WTC11 (cell line): ENCODE measurements around the gene SMYD1. TPM values are rescaled to one million over a fixed set of nuclear protein-coding genes. Genes with fewer than 3 reads are reported as not detected.

Experiments used
- ATAC-seq: fragments of 200-7000 bp; cut with Tn5 transposase; 2 replicates; pipeline ENCODE4 v1.10.0; 2021; ENCODE audit warnings: mild to moderate bottlenecking, moderate library complexity
- CTCF ChIA-PET: fragments of 300-600 bp; sonication (Branson Sonifier 250); formaldehyde crosslinking; loops from one replicate; lab custom pipeline; 2021; ENCODE audit warnings: antibody characterized with exemption; lab: Charles Lee
- POLR2A ChIA-PET: fragments of 350-600 bp; sonication (Branson Sonifier 250); formaldehyde crosslinking; loops from one replicate; lab custom pipeline; 2021; ENCODE audit warnings: antibody characterized with exemption; lab: Charles Lee
- DNase-seq: peaks from one replicate; pipeline ENCODE4 v3.0.0; 2021; ENCODE audit warnings: low spot score
- H3K27ac Mint-ChIP-seq: 2 replicates; pipeline ENCODE4 v1.8.0; 2021; ENCODE audit warnings: mixed read lengths
- H3K27me3 Mint-ChIP-seq: 2 replicates; pipeline ENCODE4 v1.8.0; 2021; ENCODE audit warnings: low read depth, mild to moderate bottlenecking, moderate library complexity, mixed read lengths
- H3K36me3 Mint-ChIP-seq: 2 replicates; pipeline ENCODE4 v1.8.0; 2021; ENCODE audit warnings: mixed read lengths
- H3K4me1 Mint-ChIP-seq: 2 replicates; pipeline ENCODE4 v1.8.0; 2022; ENCODE audit warnings: mixed read lengths
- H3K4me3 Mint-ChIP-seq: 2 replicates; pipeline ENCODE4 v1.8.0; 2021; ENCODE audit warnings: mild to moderate bottlenecking, moderate library complexity, mixed read lengths
- H3K9me3 Mint-ChIP-seq: 2 replicates; pipeline ENCODE4 v1.8.0; 2021; ENCODE audit warnings: mixed read lengths
- ELF4 ChIP-seq: sonication (generic); formaldehyde crosslinking; IDR thresholded peaks from 2 replicates; pipeline ENCODE4 v1.8.1; 2022; ENCODE audit warnings: low read depth, mild to moderate bottlenecking, moderate library complexity, missing genetic modification reagents
- ESRRA ChIP-seq: sonication (generic); formaldehyde crosslinking; IDR thresholded peaks from 2 replicates; pipeline ENCODE4 v1.8.1; 2022; ENCODE audit warnings: mild to moderate bottlenecking, missing genetic modification reagents, borderline replicate concordance
- FOXK1 ChIP-seq: sonication (generic); formaldehyde crosslinking; IDR thresholded peaks from 2 replicates; pipeline ENCODE4 v1.8.0; 2022; ENCODE audit warnings: mild to moderate bottlenecking, moderate library complexity, missing genetic modification reagents
- GABPB1 ChIP-seq: sonication (generic); formaldehyde crosslinking; IDR thresholded peaks from 2 replicates; pipeline ENCODE4 v1.8.1; 2023; ENCODE audit warnings: mild to moderate bottlenecking, missing genetic modification reagents
- GRHL2 ChIP-seq: fragments of 250-450 bp; sonication (Bioruptor Pico); IDR thresholded peaks from 2 replicates; pipeline ENCODE4 v1.8.0; 2022; ENCODE audit warnings: mild to moderate bottlenecking, moderate library complexity; ENCODE audit not compliant: insufficient replicate concordance, severe bottlenecking
- HMGA2 ChIP-seq: fragments of 250-450 bp; sonication (Bioruptor Pico); IDR thresholded peaks from 2 replicates; pipeline ENCODE4 v1.4.0; 2021; ENCODE audit warnings: mild to moderate bottlenecking, moderate library complexity
- NR1H2 ChIP-seq: sonication (generic); formaldehyde crosslinking; IDR thresholded peaks from 2 replicates; pipeline ENCODE4 v1.9.0; 2021; ENCODE audit warnings: mild to moderate bottlenecking, moderate library complexity, missing genetic modification reagents
- NR3C1 ChIP-seq: sonication (generic); formaldehyde crosslinking; conservative IDR thresholded peaks from 2 replicates; pipeline ENCODE4 v1.8.1; 2023; ENCODE audit warnings: low read depth, mild to moderate bottlenecking, missing genetic modification reagents
- total RNA-seq: library from RNA; stranded (reverse); gene quantifications from 3 replicates; pipeline ENCODE4 v1.2.3, GENCODE V29; 2021
- TF ChIP-seq, protein P1 (sequence below): fragments of 200-600 bp; IDR thresholded peaks from 2 replicates; pipeline ENCODE4 v1.8.0; 2022; ENCODE audit warnings: antibody characterized with exemption
- TF ChIP-seq, protein P2 (sequence below): sonication (generic); formaldehyde crosslinking; IDR thresholded peaks from 2 replicates; pipeline ENCODE4 v1.8.0; 2022; ENCODE audit warnings: mild to moderate bottlenecking, missing genetic modification reagents
- TF ChIP-seq, protein P3 (sequence below): sonication (generic); formaldehyde crosslinking; IDR thresholded peaks from 2 replicates; pipeline ENCODE4 v1.8.0; 2023; ENCODE audit warnings: mild to moderate bottlenecking, missing genetic modification reagents
- TF ChIP-seq, protein P4 (sequence below): sonication (generic); formaldehyde crosslinking; IDR thresholded peaks from 2 replicates; pipeline ENCODE4 v1.8.0; 2022; ENCODE audit warnings: mild to moderate bottlenecking, missing genetic modification reagents

The SMYD1 gene
- total RNA-seq, 1 experiment from 2014 or later, result not detected

DNA sequence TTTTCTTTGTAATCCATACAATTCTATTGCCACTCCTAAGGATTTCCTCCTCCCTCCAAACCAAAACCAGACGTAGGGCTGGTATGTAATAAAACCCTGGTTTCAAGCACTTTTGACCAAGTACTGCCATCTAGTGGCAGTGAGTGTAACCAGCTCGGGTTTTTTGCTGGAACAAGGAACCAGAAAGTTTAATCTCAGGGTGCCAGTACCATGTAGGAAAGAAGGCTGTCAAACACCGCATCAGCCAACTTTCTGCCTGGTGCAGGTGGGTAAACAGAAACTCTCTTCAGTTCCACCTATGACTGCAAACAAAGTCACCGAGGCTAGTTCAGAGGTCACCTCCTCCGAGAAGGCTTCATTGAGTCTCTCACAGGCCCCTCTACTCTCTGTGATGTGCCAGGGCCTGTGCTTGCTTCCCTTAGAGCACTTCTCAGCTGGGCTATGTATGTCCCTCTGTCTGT is 92.4 kb downstream of the SMYD1 start:
- Mint-ChIP-seq H3K36me3 (no peaks in the 10 kb centered on the region), H3K27ac (no peak overlapping the region), H3K4me3 (no peak overlapping the region), H3K9me3 (no peaks in the 10 kb centered on the region), H3K4me1 (peaks cover 11% of the 10 kb centered on the region), H3K27me3 (no peaks in the 10 kb centered on the region; the same call in 1 of the 2 replicates)
- DNase-seq, result peak; percentile 65
- TF ChIP-seq, protein P1, sequence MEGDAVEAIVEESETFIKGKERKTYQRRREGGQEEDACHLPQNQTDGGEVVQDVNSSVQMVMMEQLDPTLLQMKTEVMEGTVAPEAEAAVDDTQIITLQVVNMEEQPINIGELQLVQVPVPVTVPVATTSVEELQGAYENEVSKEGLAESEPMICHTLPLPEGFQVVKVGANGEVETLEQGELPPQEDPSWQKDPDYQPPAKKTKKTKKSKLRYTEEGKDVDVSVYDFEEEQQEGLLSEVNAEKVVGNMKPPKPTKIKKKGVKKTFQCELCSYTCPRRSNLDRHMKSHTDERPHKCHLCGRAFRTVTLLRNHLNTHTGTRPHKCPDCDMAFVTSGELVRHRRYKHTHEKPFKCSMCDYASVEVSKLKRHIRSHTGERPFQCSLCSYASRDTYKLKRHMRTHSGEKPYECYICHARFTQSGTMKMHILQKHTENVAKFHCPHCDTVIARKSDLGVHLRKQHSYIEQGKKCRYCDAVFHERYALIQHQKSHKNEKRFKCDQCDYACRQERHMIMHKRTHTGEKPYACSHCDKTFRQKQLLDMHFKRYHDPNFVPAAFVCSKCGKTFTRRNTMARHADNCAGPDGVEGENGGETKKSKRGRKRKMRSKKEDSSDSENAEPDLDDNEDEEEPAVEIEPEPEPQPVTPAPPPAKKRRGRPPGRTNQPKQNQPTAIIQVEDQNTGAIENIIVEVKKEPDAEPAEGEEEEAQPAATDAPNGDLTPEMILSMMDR, result peak; percentile 58
- TF ChIP-seq NR3C1 (CRISPR knock-in tag) (no peak), FOXK1 (CRISPR knock-in tag) (no peak), GRHL2 (CRISPR knock-in tag) (no peak), ESRRA (CRISPR knock-in tag) (no peak), NR1H2 (CRISPR knock-in tag) (no peak), GABPB1 (CRISPR knock-in tag) (peak; percentile 20; the same call in 1 of the 2 replicates)
- TF ChIP-seq, protein P2, sequence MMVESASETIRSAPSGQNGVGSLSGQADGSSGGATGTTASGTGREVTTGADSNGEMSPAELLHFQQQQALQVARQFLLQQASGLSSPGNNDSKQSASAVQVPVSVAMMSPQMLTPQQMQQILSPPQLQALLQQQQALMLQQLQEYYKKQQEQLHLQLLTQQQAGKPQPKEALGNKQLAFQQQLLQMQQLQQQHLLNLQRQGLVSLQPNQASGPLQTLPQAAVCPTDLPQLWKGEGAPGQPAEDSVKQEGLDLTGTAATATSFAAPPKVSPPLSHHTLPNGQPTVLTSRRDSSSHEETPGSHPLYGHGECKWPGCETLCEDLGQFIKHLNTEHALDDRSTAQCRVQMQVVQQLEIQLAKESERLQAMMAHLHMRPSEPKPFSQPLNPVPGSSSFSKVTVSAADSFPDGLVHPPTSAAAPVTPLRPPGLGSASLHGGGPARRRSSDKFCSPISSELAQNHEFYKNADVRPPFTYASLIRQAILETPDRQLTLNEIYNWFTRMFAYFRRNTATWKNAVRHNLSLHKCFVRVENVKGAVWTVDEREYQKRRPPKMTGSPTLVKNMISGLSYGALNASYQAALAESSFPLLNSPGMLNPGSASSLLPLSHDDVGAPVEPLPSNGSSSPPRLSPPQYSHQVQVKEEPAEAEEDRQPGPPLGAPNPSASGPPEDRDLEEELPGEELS, result no peak
- TF ChIP-seq, protein P3, sequence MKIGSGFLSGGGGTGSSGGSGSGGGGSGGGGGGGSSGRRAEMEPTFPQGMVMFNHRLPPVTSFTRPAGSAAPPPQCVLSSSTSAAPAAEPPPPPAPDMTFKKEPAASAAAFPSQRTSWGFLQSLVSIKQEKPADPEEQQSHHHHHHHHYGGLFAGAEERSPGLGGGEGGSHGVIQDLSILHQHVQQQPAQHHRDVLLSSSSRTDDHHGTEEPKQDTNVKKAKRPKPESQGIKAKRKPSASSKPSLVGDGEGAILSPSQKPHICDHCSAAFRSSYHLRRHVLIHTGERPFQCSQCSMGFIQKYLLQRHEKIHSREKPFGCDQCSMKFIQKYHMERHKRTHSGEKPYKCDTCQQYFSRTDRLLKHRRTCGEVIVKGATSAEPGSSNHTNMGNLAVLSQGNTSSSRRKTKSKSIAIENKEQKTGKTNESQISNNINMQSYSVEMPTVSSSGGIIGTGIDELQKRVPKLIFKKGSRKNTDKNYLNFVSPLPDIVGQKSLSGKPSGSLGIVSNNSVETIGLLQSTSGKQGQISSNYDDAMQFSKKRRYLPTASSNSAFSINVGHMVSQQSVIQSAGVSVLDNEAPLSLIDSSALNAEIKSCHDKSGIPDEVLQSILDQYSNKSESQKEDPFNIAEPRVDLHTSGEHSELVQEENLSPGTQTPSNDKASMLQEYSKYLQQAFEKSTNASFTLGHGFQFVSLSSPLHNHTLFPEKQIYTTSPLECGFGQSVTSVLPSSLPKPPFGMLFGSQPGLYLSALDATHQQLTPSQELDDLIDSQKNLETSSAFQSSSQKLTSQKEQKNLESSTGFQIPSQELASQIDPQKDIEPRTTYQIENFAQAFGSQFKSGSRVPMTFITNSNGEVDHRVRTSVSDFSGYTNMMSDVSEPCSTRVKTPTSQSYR, result no peak
- TF ChIP-seq, protein P4, sequence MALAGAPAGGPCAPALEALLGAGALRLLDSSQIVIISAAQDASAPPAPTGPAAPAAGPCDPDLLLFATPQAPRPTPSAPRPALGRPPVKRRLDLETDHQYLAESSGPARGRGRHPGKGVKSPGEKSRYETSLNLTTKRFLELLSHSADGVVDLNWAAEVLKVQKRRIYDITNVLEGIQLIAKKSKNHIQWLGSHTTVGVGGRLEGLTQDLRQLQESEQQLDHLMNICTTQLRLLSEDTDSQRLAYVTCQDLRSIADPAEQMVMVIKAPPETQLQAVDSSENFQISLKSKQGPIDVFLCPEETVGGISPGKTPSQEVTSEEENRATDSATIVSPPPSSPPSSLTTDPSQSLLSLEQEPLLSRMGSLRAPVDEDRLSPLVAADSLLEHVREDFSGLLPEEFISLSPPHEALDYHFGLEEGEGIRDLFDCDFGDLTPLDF (CRISPR knock-in tag), result no peak
- POLR2A ChIA-PET, result interaction anchor here (1.0 kb wide), 1 partner anchor 100 kb away, joined by 4 read pairs; no protein-coding TSS in a partner anchor
- CTCF ChIA-PET, result interaction anchor here (0.6 to 5.0 kb wide), 13 partner anchors 11 to 162 kb away, joined by 3 to 200 read pairs (median 4); no protein-coding TSS in a partner anchor
- peak; percentile 80 for ATAC-seq

DNA sequence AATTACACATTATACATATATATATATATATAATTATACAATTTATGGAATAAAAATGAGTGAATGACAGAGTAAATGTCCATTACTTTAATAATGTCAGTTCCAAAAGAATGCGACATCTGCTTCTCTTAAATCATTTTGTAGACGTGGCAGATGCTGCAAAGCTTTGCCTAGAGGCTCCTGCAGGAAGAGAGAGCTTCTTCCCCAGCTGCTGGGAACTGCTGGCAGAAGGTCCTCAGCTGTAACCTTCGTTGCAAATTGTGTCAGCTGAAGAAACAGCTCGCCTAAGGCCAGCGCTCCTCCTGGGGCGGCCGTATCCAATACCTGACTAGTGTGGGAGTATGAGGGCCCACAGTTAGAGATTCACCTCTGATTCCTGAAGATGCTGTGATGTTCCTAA is 92.9 kb downstream of the SMYD1 start:
- Mint-ChIP-seq H3K36me3 (no peaks in the 10 kb centered on the region), H3K4me1 (peaks cover 11% of the 10 kb centered on the region), H3K4me3 (no peak overlapping the region), H3K27me3 (no peaks in the 10 kb centered on the region; the same call in 1 of the 2 replicates), H3K27ac (peak overlapping the region; percentile 30; the same call in 1 of the 2 replicates), H3K9me3 (no peaks in the 10 kb centered on the region)
- POLR2A ChIA-PET, result interaction anchor here (1.0 kb wide), 1 partner anchor 100 kb away, joined by 4 read pairs; no protein-coding TSS in a partner anchor
- TF ChIP-seq HMGA2 (no peak), ELF4 (no peak)
- DNase-seq (no peak), ATAC-seq (no peak)
- CTCF ChIA-PET, result interaction anchor here (0.6 to 5.0 kb wide), 12 partner anchors 11 to 163 kb away, joined by 3 to 200 read pairs (median 4); no protein-coding TSS in a partner anchor
